ENCODE results near the gene SHKBP1.
"Not testable (repeated sequence)": the region's sequence is repeated elsewhere in the genome, so short reads cannot be mapped to it uniquely, and the experiment has no call there.

The SHKBP1 gene

GRCh38 chr19:40612831-40613689 lies 36.4 kb downstream of the SHKBP1 start:
- DNase-seq (ENCODE audit: low read depth in 1 of 2, low spot score in 1 of 2), result peak in 1 of 2 donors; percentile 55

GRCh38 chr19:40613690-40614621 lies 37.3 kb downstream of the SHKBP1 start:
- peak; percentile 66 to 76 for DNase-seq (ENCODE audit: low read depth in 1 of 2, low spot score in 1 of 2)

- DNase-seq (ENCODE audit: low read depth in 1 of 2, low spot score in 1 of 2), result peak; percentile 58 to 84
These were observed 38.1 kb downstream of the SHKBP1 start for GRCh38 chr19:40614622-40615411.

- DNase-seq (ENCODE audit: low read depth in 1 of 2, low spot score in 1 of 2), result no peak
These were observed 39.5 kb downstream of the SHKBP1 start for GRCh38 chr19:40616178-40616577.

GRCh38 chr19:40616941-40617340 lies 40.3 kb downstream of the SHKBP1 start:
- DNase-seq (ENCODE audit: low read depth in 1 of 2, low spot score in 1 of 2), result no peak

GRCh38 chr19:40617961-40618360 lies 41.3 kb downstream of the SHKBP1 start:
- no peak for DNase-seq (ENCODE audit: low read depth in 1 of 2, low spot score in 1 of 2)

GRCh38 chr19:40619333-40620160 lies 42.9 kb downstream of the SHKBP1 start:
- no peak for DNase-seq (ENCODE audit: low read depth in 1 of 2, low spot score in 1 of 2)

GRCh38 chr19:40620161-40620485 lies 43.5 kb downstream of the SHKBP1 start:
- no peak for DNase-seq (ENCODE audit: low read depth in 1 of 2, low spot score in 1 of 2)

- DNase-seq (ENCODE audit: low read depth in 1 of 2, low spot score in 1 of 2), result no peak
These were observed 44.6 kb downstream of the SHKBP1 start for GRCh38 chr19:40621283-40621682.

- no peak for DNase-seq (ENCODE audit: low read depth in 1 of 2, low spot score in 1 of 2)
These were observed 45.5 kb downstream of the SHKBP1 start for GRCh38 chr19:40621966-40622772.

GRCh38 chr19:40622773-40623075 lies 46.1 kb downstream of the SHKBP1 start:
- no peak for DNase-seq (ENCODE audit: low read depth in 1 of 2, low spot score in 1 of 2)

- DNase-seq (ENCODE audit: low read depth in 1 of 2, low spot score in 1 of 2), result no peak
These were observed 47.0 kb downstream of the SHKBP1 start for GRCh38 chr19:40623403-40624251.

GRCh38 chr19:40624369-40625153 lies 47.9 kb downstream of the SHKBP1 start:
- DNase-seq (ENCODE audit: low read depth in 1 of 2, low spot score in 1 of 2), result not testable (repeated sequence)

- DNase-seq (ENCODE audit: low read depth in 1 of 2, low spot score in 1 of 2), result no peak
These were observed 48.9 kb downstream of the SHKBP1 start for GRCh38 chr19:40625406-40626120.

GRCh38 chr19:40626918-40627317 lies 50.2 kb downstream of the SHKBP1 start:
- DNase-seq (ENCODE audit: low read depth in 1 of 2, low spot score in 1 of 2), result no peak

GRCh38 chr19:40627486-40628279 lies 51.0 kb downstream of the SHKBP1 start:
- no peak for DNase-seq (ENCODE audit: low read depth in 1 of 2, low spot score in 1 of 2)

GRCh38 chr19:40629346-40629745 lies 52.7 kb downstream of the SHKBP1 start:
- no peak for DNase-seq (ENCODE audit: low read depth in 1 of 2, low spot score in 1 of 2)

Data from activated T-helper 1 cell treated with anti-CD3 and anti-CD28 coated beads, Interleukin-2, amount 50 U/mL, for 16 hours (primary cell).